ENCODE measurements around the gene ZBTB44. TPM values are rescaled to one million over a fixed set of nuclear protein-coding genes. Genes with fewer than 3 reads are reported as not detected.
"Not testable (repeated sequence)": the region's sequence is repeated elsewhere in the genome, so short reads cannot be mapped to it uniquely, and the experiment has no call there.

ZBTB44 gene
- total RNA-seq, 1 donor from 2014 or later = 43.6 TPM

- H3K27ac ChIP-seq = no peak overlapping the region
- no peaks in the 10 kb centered on the region for H3K36me3 ChIP-seq
- H3K79me2 ChIP-seq (ENCODE audit: low read depth) = no peaks in the 10 kb centered on the region
- H3K4me1 Mint-ChIP-seq = peaks cover 2% of the 10 kb centered on the region
- TF ChIP-seq EZH2 (IDR thresholded peaks at IDR 0.05) = no peak
- no peak for TF ChIP-seq CTCF (IDR thresholded peaks at IDR 0.05)
- no peak for TF ChIP-seq EZH2phosphoT487 (IDR thresholded peaks at IDR 0.05)
- no peak overlapping the region for H3K9ac ChIP-seq
- no peak overlapping the region for H3K27ac Mint-ChIP-seq
- H3K4me3 Mint-ChIP-seq = no peak overlapping the region
- no peaks in the 10 kb centered on the region for H4K20me1 ChIP-seq (ENCODE audit: low read depth)
- H3K4me1 ChIP-seq = no peaks in the 10 kb centered on the region
- no peaks in the 10 kb centered on the region for H3F3A ChIP-seq (ENCODE audit: low read depth)
- H3K9me3 ChIP-seq (ENCODE audit: low read depth) = no peaks in the 10 kb centered on the region
- H3K9me3 Mint-ChIP-seq = peaks cover 7% of the 10 kb centered on the region
- no peak overlapping the region for H3K4me2 ChIP-seq
- H3K27me3 Mint-ChIP-seq (ENCODE audit: insufficient read depth, low read depth) = peaks cover 4% of the 10 kb centered on the region
- H2AFZ ChIP-seq (replicated peaks) = no peak overlapping the region
- H3K36me3 Mint-ChIP-seq = no peaks in the 10 kb centered on the region
- no peak overlapping the region for H3K4me3 ChIP-seq
- no peak for DNase-seq (ENCODE audit: low spot score)
- H3K27me3 ChIP-seq = no peaks in the 10 kb centered on the region
Observed at GRCh38 chr11:130197386-130198035, 117.2 kb downstream of the ZBTB44 start.

- TF ChIP-seq EZH2phosphoT487 (IDR thresholded peaks at IDR 0.05) (no peak), CTCF (IDR thresholded peaks at IDR 0.05) (no peak), EZH2 (IDR thresholded peaks at IDR 0.05) (no peak)
- Histone ChIP-seq H3K27me3 (no peaks in the 10 kb centered on the region), H2AFZ (replicated peaks) (no peak overlapping the region), H3F3A (ENCODE audit: low read depth) (no peaks in the 10 kb centered on the region), H3K4me3 (no peak overlapping the region), H3K79me2 (ENCODE audit: low read depth) (no peaks in the 10 kb centered on the region), H3K27ac (no peak overlapping the region), H3K9me3 (ENCODE audit: low read depth) (no peaks in the 10 kb centered on the region), H3K9ac (no peak overlapping the region), H3K36me3 (no peaks in the 10 kb centered on the region), H4K20me1 (ENCODE audit: low read depth) (no peaks in the 10 kb centered on the region), H3K4me1 (no peaks in the 10 kb centered on the region), H3K4me2 (no peak overlapping the region)
- Mint-ChIP-seq H3K36me3 (no peaks in the 10 kb centered on the region), H3K4me3 (no peak overlapping the region), H3K27ac (peak overlapping the region; percentile 24), H3K27me3 (ENCODE audit: insufficient read depth, low read depth) (peaks cover 8% of the 10 kb centered on the region), H3K9me3 (no peaks in the 10 kb centered on the region), H3K4me1 (peaks cover 2% of the 10 kb centered on the region)
- DNase-seq (ENCODE audit: low spot score) = no peak
Observed at GRCh38 chr11:130194241-130195023, 120.3 kb downstream of the ZBTB44 start.

GRCh38 chr11:130193551-130193950, 121.2 kb downstream of the ZBTB44 start:
- H3K36me3 Mint-ChIP-seq; H3K27ac ChIP-seq; H3K4me2 ChIP-seq; H3K27ac Mint-ChIP-seq; H3K9me3 Mint-ChIP-seq; H3K36me3 ChIP-seq; H3K9me3 ChIP-seq (ENCODE audit: low read depth); H2AFZ ChIP-seq (replicated peaks); H3K27me3 ChIP-seq; H3K4me3 ChIP-seq; H3F3A ChIP-seq (ENCODE audit: low read depth); H3K4me1 Mint-ChIP-seq; DNase-seq (ENCODE audit: low spot score); H4K20me1 ChIP-seq (ENCODE audit: low read depth); H3K9ac ChIP-seq; H3K4me3 Mint-ChIP-seq; H3K79me2 ChIP-seq (ENCODE audit: low read depth); H3K4me1 ChIP-seq: not testable (repeated sequence)
- H3K27me3 Mint-ChIP-seq (ENCODE audit: insufficient read depth, low read depth) = peaks cover 11% of the 10 kb centered on the region

- Histone ChIP-seq H3K36me3 (no peaks in the 10 kb centered on the region), H3K9ac (no peak overlapping the region), H3K27me3 (no peaks in the 10 kb centered on the region), H2AFZ (replicated peaks) (no peak overlapping the region), H3F3A (ENCODE audit: low read depth) (no peaks in the 10 kb centered on the region), H4K20me1 (ENCODE audit: low read depth) (no peaks in the 10 kb centered on the region), H3K27ac (no peak overlapping the region), H3K79me2 (ENCODE audit: low read depth) (no peaks in the 10 kb centered on the region), H3K4me2 (no peak overlapping the region), H3K4me3 (no peak overlapping the region), H3K9me3 (ENCODE audit: low read depth) (no peaks in the 10 kb centered on the region), H3K4me1 (no peaks in the 10 kb centered on the region)
- Mint-ChIP-seq H3K4me3 (no peak overlapping the region), H3K27ac (no peak overlapping the region), H3K4me1 (peaks cover 2% of the 10 kb centered on the region), H3K9me3 (no peaks in the 10 kb centered on the region), H3K27me3 (ENCODE audit: insufficient read depth, low read depth) (peaks cover 11% of the 10 kb centered on the region), H3K36me3 (no peaks in the 10 kb centered on the region)
- DNase-seq (ENCODE audit: low spot score) = no peak
- no peak for TF ChIP-seq EZH2 (IDR thresholded peaks at IDR 0.05)
- TF ChIP-seq CTCF (IDR thresholded peaks at IDR 0.05) = no peak
- TF ChIP-seq EZH2phosphoT487 (IDR thresholded peaks at IDR 0.05) = no peak
Observed at GRCh38 chr11:130192845-130193267, 121.9 kb downstream of the ZBTB44 start.

All from neural progenitor cell (in vitro differentiated cells).